Stimulated activated CD4-positive, alpha-beta T cell treated with anti-CD3 and anti-CD28 coated beads, Interleukin-4, amount 100 ng/mL, for 4 hours (primary cell): ENCODE results near the gene PLCXD1.
"Not testable (repeated sequence)": the region's sequence is repeated elsewhere in the genome, so short reads cannot be mapped to it uniquely, and the experiment has no call there.

Experiments
- DNase-seq, 2 experiments: peaks; one replicate each; pipeline ENCODE4 v3.0.0-alpha.2; 2020

Gene PLCXD1

DNA sequence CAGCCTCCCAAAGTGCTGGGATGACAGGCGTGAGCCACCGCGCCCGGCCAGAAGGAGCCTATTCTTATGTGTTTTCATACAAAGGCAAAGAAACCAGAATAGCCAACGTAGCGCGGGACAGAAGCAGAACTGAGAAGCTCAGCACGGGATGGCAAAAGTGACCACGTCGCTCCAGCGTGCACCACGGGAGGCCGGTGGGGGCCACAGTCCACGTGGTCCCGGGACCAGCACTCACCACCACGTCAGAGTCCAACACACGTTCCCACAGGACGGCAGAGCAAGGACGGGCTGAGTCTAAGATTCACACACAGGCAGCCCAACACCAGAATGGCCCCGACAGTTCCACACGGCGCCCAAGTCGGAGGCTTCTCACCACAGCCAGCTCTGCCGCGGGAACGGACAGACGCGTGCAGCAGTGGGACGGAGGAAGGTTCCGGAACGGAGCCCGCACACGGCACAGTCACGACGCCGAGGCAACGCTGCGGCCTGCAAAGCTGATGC is 56.2 kb downstream of the PLCXD1 start:
- DNase-seq, result no peak

GRCh38 chrX:338281-338835 is 57.2 kb downstream of the PLCXD1 start:
- DNase-seq, result no peak

DNA sequence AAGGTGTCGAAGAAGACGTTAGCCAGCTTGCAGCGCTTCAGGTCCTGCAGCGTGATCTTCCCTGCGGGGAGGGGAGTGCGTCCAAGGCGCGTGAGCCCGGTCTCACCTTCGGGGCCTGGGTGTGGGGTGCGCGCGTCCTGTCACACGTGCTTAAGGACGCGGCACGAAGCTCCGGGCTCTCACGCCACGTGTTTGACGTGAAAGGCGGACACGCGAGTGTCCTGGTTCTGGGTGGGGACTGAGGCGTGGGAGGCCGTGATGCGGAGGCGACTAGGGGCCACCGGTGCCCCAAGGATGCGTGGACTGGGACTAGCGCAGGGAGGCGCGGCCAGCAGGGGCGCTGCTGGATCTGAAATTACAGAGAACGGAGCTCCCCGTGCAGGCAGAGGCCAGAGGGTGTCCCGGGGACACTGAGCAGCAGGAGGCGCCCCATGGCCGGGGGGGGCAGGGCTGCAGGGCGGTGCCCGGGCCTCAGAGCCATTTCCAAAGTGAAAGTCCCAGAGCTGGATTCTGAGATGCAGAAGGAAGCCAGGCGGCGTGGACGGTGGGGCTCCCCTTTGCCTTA is 57.7 kb downstream of the PLCXD1 start:
- DNase-seq, result no peak

DNA sequence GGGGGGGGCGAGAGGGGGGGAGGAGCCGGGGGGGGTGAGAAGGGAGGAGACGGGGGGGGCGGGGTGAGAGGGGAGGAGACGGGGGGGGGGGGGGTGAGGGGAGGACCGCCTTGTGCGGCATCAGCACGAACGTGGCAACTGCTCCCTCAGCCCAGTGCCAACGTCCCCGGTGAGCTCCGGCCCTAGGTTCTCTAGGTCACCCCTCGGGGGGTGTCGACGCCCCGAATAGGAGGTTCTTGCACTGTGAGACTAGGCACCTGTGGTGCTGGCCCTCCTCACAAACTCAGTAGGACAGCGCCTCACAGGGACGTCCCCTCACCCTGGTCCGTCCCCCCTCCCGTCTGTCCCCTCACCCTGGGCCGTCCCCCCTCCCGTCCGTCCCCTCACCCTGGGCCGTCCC is 58.9 kb downstream of the PLCXD1 start:
- no peak for DNase-seq

- no peak for DNase-seq
These were observed 59.7 kb downstream of the PLCXD1 start for GRCh38 chrX:340641-341423.

DNA sequence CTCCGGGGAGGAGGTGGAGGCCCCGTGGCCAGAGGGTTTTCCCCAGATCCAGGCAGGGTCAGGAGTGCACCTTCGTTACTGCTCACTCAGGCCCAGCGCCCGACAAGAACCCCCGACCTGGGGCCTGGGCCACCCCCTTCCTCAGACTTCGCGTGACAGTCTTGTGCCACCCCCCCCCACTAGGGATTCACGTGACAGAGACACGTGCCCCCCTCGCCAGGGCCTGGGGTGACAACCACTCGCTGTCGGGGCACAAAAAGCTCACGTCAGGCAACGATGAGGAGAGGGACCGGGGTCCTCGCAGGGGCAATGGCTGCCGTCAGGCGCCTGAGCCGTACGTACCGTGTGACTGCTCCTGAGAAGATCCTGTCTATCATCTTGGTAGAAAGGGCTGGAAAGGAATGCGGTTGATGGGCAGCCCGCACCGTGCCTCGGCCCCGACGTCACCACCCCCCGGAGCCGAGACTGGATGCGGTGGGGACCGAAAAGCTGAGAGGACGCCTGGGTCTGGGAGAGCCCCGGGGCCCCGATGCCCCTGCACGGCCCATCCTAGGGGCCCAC is 60.4 kb downstream of the PLCXD1 start:
- no peak for DNase-seq

GRCh38 chrX:344371-344901 is 63.3 kb downstream of the PLCXD1 start:
- no peak for DNase-seq

DNA sequence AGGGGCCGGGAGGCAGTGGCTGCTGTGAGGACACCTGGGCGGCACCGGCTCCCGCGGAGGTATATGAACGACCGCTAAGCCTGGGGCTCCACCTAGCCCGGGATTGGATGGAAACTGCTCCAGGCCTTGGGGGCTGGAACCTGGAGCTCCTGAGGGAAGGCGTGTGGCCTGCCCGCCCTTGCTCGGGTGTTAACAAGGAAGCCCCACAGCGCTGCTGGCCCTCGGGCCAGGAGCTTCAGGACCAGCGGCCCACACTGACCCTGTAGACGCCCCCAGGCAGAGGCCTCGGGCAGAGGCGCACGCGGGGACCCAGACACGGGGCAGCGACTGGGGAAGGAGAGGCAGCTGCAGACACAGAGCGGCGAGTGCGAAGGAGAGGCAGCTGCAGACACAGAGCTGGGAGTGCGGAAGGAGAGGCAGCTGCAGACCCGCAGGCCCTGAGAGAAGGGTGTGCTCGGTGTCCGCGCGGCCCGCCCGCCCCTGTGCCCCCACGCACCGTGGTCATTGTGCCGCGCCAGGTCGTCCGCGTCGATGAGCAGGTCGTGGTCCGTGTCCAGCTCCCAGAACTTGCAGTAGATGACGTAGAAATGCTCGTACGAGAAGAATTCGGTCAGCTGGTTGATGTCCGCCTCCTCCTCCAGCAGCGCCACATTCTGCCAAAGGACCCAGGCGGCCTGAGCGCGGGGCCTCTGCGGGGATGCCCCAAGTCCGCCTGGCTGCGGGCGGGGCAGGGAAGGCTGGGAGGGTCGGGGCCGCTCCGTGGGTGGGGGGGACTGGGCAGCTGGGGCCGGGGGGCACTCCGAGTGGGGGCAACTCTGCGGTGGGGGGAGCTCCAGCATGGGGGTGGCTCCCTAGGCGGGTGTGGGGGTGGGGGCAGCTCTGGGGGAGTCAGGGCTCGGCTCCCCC is 64.1 kb downstream of the PLCXD1 start:
- DNase-seq, result no peak

- no peak for DNase-seq
These were observed 65.0 kb downstream of the PLCXD1 start for GRCh38 chrX:346034-346813.

DNA sequence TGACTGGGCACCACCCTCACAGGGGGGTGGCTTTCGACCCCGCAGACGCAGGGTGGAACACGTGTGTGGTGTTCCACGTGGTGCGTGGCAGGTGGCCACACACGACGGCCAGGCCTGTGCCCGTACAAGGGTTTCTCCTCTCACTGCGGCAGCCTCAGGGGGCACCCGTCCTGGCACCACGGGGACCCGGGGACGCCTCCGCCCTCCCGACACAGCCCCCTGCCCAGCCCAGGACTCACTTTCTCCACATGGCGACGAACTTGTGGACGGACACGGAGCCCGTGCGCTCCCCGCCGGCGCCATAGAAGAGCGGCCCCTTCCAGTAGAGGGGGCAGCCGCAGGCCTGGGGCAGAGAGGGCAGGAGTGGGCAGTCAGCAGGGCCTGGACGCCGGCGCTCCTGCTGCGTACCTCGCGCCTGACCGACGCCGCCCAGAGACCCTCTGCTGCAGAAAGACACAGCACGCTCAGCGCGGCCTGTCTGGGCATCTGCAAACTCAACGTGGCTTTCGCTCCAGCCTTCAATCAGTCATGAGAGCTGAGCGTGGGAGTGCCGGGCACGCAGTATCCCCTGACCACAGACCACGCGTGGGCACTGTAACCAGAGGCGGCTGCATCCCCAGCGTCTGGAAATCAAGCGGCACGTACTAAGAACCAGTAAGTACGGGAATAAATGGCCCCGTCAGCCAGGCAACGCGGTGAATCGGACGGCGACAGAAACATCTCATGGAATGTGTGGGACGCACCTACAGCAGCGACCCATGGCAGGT is 66.4 kb downstream of the PLCXD1 start:
- no peak for DNase-seq

DNA sequence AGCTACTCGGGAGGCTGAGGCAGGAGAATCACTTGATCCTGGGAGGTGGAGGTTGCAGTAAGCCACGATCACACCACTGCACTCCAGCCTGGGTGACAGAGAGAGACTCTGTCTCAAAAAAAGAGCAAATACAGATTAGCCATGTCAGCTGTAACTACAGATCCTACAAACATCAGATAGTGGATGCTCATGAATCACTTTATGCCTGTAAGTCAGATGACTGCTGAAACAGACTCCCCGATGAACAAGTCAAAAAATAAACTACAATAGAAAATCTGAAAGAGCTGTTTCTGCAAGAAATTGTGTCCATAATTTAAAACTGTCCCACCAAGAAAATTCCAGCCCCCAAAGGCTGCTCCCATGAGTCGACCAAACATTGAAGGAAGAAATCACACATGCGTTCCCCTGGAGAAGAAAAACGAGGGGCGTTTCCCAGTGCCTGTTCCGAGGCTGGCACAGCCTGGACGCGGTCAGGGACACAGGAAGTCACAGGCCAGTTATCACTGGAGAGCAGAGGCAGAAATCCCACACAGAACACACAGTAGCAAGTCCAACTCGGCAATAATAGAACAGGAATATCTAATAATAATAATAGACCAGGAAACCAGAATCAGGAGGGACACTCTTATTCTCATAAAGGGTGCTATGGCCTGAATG is 67.4 kb downstream of the PLCXD1 start:
- DNase-seq, result no peak

DNA sequence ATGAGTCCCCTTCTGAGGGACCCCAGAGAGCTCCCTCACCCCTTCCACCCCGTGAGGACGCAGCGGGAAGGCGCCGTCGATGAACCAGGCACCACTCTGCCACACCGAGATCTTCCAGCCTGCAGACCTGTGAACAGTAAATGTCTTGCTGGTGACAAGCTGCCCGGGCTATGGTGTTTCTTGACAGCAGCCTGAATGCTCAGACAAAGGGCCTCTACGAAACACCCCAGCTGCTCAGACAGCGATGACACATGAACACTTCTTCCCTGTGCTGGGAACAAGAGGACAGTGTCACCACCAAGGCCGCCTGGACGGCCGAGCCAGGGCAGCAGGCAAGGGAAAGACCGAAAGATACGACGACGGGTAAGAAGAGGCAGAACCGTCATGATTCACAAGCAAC is 68.0 kb downstream of the PLCXD1 start:
- no peak for DNase-seq

GRCh38 chrX:349702-350101 is 68.5 kb downstream of the PLCXD1 start:
- DNase-seq, result no peak

GRCh38 chrX:350148-350533 is 69.0 kb downstream of the PLCXD1 start:
- DNase-seq, result no peak

- no peak for DNase-seq
These were observed 69.5 kb downstream of the PLCXD1 start for GRCh38 chrX:350534-351323.

- not testable (repeated sequence) for DNase-seq
These were observed 70.1 kb downstream of the PLCXD1 start for GRCh38 chrX:351324-351641.

- DNase-seq, result no peak
These were observed 70.6 kb downstream of the PLCXD1 start for GRCh38 chrX:351736-352135.

GRCh38 chrX:352181-352580 is 71.0 kb downstream of the PLCXD1 start:
- no peak for DNase-seq

- DNase-seq, result no peak
These were observed 71.6 kb downstream of the PLCXD1 start for GRCh38 chrX:352582-353314.
